ENCODE results near the gene DDX23. TPM values are rescaled to one million over a fixed set of nuclear protein-coding genes. Genes with fewer than 3 reads are reported as not detected.
"Not testable (repeated sequence)": the region's sequence is repeated elsewhere in the genome, so short reads cannot be mapped to it uniquely, and the experiment has no call there.

The DDX23 gene
- total RNA-seq, 2 experiments from 2014 or later = 69.4 to 76.5 TPM

DNA sequence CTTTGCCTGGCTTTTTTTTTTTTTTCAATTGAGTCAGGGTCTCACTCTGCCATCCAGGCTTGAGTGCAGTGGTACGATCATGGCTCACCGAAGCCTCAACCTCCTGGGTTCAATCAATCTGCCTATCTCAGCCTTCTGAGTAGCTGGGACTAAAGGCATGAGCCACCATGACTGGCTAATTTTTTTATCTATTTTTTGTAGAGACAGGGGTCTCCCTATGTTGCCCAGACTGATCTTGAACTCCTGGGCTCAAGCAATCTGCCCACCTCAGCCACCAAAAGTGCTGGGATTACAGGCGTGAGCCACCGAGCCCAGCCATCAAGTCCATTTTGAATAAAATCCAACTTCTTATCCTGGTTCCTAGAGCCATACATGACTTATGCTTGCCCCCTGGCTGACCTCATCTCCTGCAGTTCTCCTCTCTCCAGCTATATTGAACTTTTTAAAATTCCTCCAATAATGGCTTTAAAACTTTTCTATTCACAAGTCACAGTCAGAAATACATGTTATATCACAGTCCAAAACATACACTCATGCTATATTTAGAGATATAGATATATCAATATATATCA, 24.1 kb upstream of the DDX23 start:
- no peak for DNase-seq
- Mint-ChIP-seq H3K4me1 (ENCODE audit: low read depth) (no peaks in the 10 kb centered on the region), H3K27ac (no peak overlapping the region), H3K9me3 (no peaks in the 10 kb centered on the region), H3K36me3 (ENCODE audit: low read depth) (no peaks in the 10 kb centered on the region), H3K4me3 (no peak overlapping the region), H3K27me3 (peaks cover 12% of the 10 kb centered on the region)
- H3K4me3 ChIP-seq (ENCODE audit: low read length) = no peak overlapping the region
- no peaks in the 10 kb centered on the region for H3K4me1 ChIP-seq (ENCODE audit: insufficient read depth, low read length)
- no peak for ATAC-seq (ENCODE audit: poor library complexity)
- intact Hi-C loops (cut with DNase I, micrococcal nuclease) = no loop called here
- no peak overlapping the region for H3K27ac ChIP-seq (ENCODE audit: low read depth in 1 of 2, low read length in 2 of 2)
- peaks cover 10 to 13% of the 10 kb centered on the region in 2 experiments for H3K27me3 ChIP-seq (ENCODE audit: control insufficient read depth in 1 of 2, insufficient read depth in 2 of 2, low read length in 2 of 2)
- H3K36me3 ChIP-seq (ENCODE audit: insufficient read depth, low read length) = no peaks in the 10 kb centered on the region
- no peaks in the 10 kb centered on the region for H3K9me3 ChIP-seq (ENCODE audit: control insufficient read depth in 1 of 2, insufficient read depth in 1 of 2, low read length in 2 of 2)
- POLR2A ChIA-PET = no interaction called here
- CTCF ChIA-PET = no interaction called here
- TF ChIP-seq, protein P1, sequence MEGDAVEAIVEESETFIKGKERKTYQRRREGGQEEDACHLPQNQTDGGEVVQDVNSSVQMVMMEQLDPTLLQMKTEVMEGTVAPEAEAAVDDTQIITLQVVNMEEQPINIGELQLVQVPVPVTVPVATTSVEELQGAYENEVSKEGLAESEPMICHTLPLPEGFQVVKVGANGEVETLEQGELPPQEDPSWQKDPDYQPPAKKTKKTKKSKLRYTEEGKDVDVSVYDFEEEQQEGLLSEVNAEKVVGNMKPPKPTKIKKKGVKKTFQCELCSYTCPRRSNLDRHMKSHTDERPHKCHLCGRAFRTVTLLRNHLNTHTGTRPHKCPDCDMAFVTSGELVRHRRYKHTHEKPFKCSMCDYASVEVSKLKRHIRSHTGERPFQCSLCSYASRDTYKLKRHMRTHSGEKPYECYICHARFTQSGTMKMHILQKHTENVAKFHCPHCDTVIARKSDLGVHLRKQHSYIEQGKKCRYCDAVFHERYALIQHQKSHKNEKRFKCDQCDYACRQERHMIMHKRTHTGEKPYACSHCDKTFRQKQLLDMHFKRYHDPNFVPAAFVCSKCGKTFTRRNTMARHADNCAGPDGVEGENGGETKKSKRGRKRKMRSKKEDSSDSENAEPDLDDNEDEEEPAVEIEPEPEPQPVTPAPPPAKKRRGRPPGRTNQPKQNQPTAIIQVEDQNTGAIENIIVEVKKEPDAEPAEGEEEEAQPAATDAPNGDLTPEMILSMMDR (IDR thresholded peaks at IDR 0.05) = no peak

DNA sequence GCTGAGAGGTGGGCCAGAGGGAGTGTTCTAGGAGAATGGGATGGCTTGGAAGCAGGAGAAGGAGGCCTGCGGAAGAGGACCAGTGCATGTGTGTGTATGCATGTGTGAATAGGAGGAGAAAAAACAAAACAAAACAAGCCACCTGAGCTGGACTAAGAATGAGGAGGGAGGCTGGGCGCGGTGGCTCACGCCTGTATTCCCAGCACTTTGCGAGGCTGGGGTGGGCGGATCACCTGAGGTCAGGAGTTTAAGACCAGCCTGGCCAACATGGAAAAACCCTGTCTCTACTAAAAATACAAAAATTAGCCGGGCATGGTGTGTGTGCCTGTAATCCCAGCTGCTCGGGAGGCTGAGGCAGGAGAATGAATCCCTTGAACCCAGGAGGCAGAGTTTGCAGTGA, 21.6 kb upstream of the DDX23 start:
- H3K27me3 Mint-ChIP-seq; H3K36me3 ChIP-seq (ENCODE audit: insufficient read depth, low read length); ATAC-seq (ENCODE audit: poor library complexity); H3K4me3 ChIP-seq (ENCODE audit: low read length); intact Hi-C loops (cut with DNase I, micrococcal nuclease); H3K4me1 ChIP-seq (ENCODE audit: insufficient read depth, low read length); H3K27me3 ChIP-seq (ENCODE audit: control insufficient read depth in 1 of 2, insufficient read depth in 2 of 2, low read length in 2 of 2); DNase-seq; H3K36me3 Mint-ChIP-seq (ENCODE audit: low read depth); H3K4me1 Mint-ChIP-seq (ENCODE audit: low read depth); H3K9me3 ChIP-seq (ENCODE audit: control insufficient read depth in 1 of 2, insufficient read depth in 1 of 2, low read length in 2 of 2); H3K27ac ChIP-seq (ENCODE audit: low read depth in 1 of 2, low read length in 2 of 2); H3K4me3 Mint-ChIP-seq; H3K27ac Mint-ChIP-seq; H3K9me3 Mint-ChIP-seq: not testable (repeated sequence)
- ChIA-PET POLR2A (interaction anchor here (0.9 kb wide), 1 partner anchor 21 kb away, joined by 3 read pairs; the partner anchor contains the start of gene DDX23), CTCF (interaction anchor here (1.4 kb wide), 1 partner anchor 17 kb away, joined by 5 read pairs; no protein-coding TSS in a partner anchor)

DNA sequence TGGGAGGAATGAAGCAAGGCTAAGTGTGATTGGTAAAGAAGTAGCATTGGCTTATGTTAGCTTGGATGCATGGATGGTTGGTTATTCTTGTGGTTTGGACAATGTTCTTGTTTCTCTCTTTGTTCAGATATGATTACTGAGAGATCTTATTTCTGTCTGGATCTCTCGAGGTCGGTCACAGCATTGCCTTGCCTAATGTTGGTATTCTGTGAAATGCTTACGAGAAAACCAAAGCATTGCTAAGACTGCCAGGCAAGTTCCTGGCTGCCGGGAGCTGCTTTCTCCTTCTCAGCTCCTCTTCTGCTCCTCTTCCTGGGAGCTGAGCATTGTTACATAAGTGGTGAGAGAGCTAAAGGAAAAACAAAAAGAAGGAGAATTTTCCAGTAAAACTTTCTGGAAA, 21.1 kb upstream of the DDX23 start:
- POLR2A ChIA-PET = interaction anchor here (0.9 kb wide), 1 partner anchor 21 kb away, joined by 3 read pairs; the partner anchor contains the start of gene DDX23

More for the DNA sequence above, 21.1 kb upstream of the DDX23 start:
- H3K4me1 Mint-ChIP-seq (ENCODE audit: low read depth) = no peaks in the 10 kb centered on the region
- H3K36me3 ChIP-seq (ENCODE audit: insufficient read depth, low read length) = no peaks in the 10 kb centered on the region
- H3K27me3 ChIP-seq (ENCODE audit: control insufficient read depth in 1 of 2, insufficient read depth in 2 of 2, low read length in 2 of 2) = no peaks in the 10 kb centered on the region
- no peak for DNase-seq
- H3K36me3 Mint-ChIP-seq (ENCODE audit: low read depth) = no peaks in the 10 kb centered on the region
- TF ChIP-seq, protein P1 (IDR thresholded peaks at IDR 0.05) = no peak
- H3K4me3 ChIP-seq (ENCODE audit: low read length) = no peak overlapping the region
- H3K9me3 ChIP-seq (ENCODE audit: control insufficient read depth in 1 of 2, insufficient read depth in 1 of 2, low read length in 2 of 2) = no peaks in the 10 kb centered on the region
- H3K27ac Mint-ChIP-seq = no peak overlapping the region
- ATAC-seq (ENCODE audit: poor library complexity) = no peak
- H3K27ac ChIP-seq (ENCODE audit: low read depth in 1 of 2, low read length in 2 of 2) = no peak overlapping the region
- intact Hi-C loops (cut with DNase I, micrococcal nuclease) = no loop called here
- no peaks in the 10 kb centered on the region for H3K27me3 Mint-ChIP-seq
- CTCF ChIA-PET = interaction anchor here (1.4 kb wide), 1 partner anchor 18 kb away, joined by 5 read pairs; no protein-coding TSS in a partner anchor
- H3K4me1 ChIP-seq (ENCODE audit: insufficient read depth, low read length) = no peaks in the 10 kb centered on the region
- no peak overlapping the region for H3K4me3 Mint-ChIP-seq
- H3K9me3 Mint-ChIP-seq = no peaks in the 10 kb centered on the region
